Stimulated activated CD4-positive, alpha-beta T cell treated with anti-CD3 and anti-CD28 coated beads, Interleukin-4, amount 100 ng/mL, for 4 hours (primary cell): ENCODE measurements around the gene LHFPL3.

Experiments used
- DNase-seq, 2 experiments: peaks; one replicate each; pipeline ENCODE4 v3.0.0-alpha.2; 2020

LHFPL3 gene

GRCh38 chr7:104857458-104858425, 529.3 kb downstream of the LHFPL3 start:
- no peak for DNase-seq

GRCh38 chr7:104859754-104860426, 531.5 kb downstream of the LHFPL3 start:
- no peak for DNase-seq

- no peak for DNase-seq
These were observed 533.5 kb downstream of the LHFPL3 start for GRCh38 chr7:104861729-104862390.

GRCh38 chr7:104862719-104863118, 534.3 kb downstream of the LHFPL3 start:
- DNase-seq: no peak

- DNase-seq: no peak
These were observed 545.0 kb downstream of the LHFPL3 start for GRCh38 chr7:104873401-104873800.

GRCh38 chr7:104878577-104878976, 550.2 kb downstream of the LHFPL3 start:
- DNase-seq: no peak

GRCh38 chr7:104883248-104883717, 554.9 kb downstream of the LHFPL3 start:
- DNase-seq: no peak

- peak; percentile 61 to 75 for DNase-seq
These were observed 555.5 kb downstream of the LHFPL3 start for GRCh38 chr7:104883718-104884452.

GRCh38 chr7:104886651-104887050, 558.2 kb downstream of the LHFPL3 start:
- DNase-seq: no peak

- no peak for DNase-seq
These were observed 561.8 kb downstream of the LHFPL3 start for GRCh38 chr7:104890216-104890615.

- no peak for DNase-seq
These were observed 563.5 kb downstream of the LHFPL3 start for GRCh38 chr7:104891949-104892348.

GRCh38 chr7:104894314-104894713, 565.9 kb downstream of the LHFPL3 start:
- DNase-seq: no peak

GRCh38 chr7:104894726-104895521, 566.5 kb downstream of the LHFPL3 start:
- no peak for DNase-seq

- no peak for DNase-seq
These were observed 567.3 kb downstream of the LHFPL3 start for GRCh38 chr7:104895522-104896236.

- DNase-seq: no peak
These were observed 570.0 kb downstream of the LHFPL3 start for GRCh38 chr7:104898434-104898833.

GRCh38 chr7:104900525-104901239, 572.3 kb downstream of the LHFPL3 start:
- DNase-seq: no peak

- no peak for DNase-seq
These were observed 572.8 kb downstream of the LHFPL3 start for GRCh38 chr7:104901240-104901619.

- no peak for DNase-seq
These were observed 573.8 kb downstream of the LHFPL3 start for GRCh38 chr7:104902183-104902582.

GRCh38 chr7:104903044-104903443, 574.6 kb downstream of the LHFPL3 start:
- DNase-seq: no peak

- DNase-seq: no peak
These were observed 575.4 kb downstream of the LHFPL3 start for GRCh38 chr7:104903846-104904245.
